Small intestine (tissue), 16 donors: ENCODE data around the gene GLOD4. TPM values are rescaled to one million over a fixed set of nuclear protein-coding genes. Genes with fewer than 3 reads are reported as not detected.
"Not testable (repeated sequence)": the region's sequence is repeated elsewhere in the genome, so short reads cannot be mapped to it uniquely, and the experiment has no call there.

Experiments
- DNase-seq, 2 donors: peaks; one replicate each; pipeline versions ENCODE4 v3.0.0 to v3.0.0-alpha.2; 2013
- FAIRE-seq: peaks from 2 replicates; lab custom pipeline; 2012; peaks lifted over from hg19 to GRCh38; lab: Jason Lieb, UNC
- H3K27ac ChIP-seq, 3 donors: one replicate each; pipeline ENCODE4 v1.5.1; 2013; ENCODE audit warnings: low read length in 2 of 3, mild to moderate bottlenecking in 2 of 3, control low read depth in 1 of 3, inconsistent platforms in 1 of 3, low read depth in 1 of 3, moderate library complexity in 1 of 3
- H3K27me3 ChIP-seq, 3 donors: one replicate each; pipeline ENCODE4 v1.6.1; 2013; ENCODE audit warnings: low read length in 3 of 3, inconsistent platforms in 1 of 3; ENCODE audit not compliant: control insufficient read depth in 3 of 3, insufficient read depth in 3 of 3
- H3K36me3 ChIP-seq, 3 donors: one replicate each; pipeline ENCODE4 v1.6.1; 2013; ENCODE audit warnings: low read length in 3 of 3, inconsistent platforms in 1 of 3, low read depth in 1 of 3, mild to moderate bottlenecking in 1 of 3, moderate library complexity in 1 of 3; ENCODE audit not compliant: control insufficient read depth in 3 of 3, insufficient read depth in 2 of 3
- H3K4me1 ChIP-seq, 3 donors: one replicate each; pipeline ENCODE4 v1.6.1; 2013; ENCODE audit warnings: low read length in 2 of 3, inconsistent platforms in 1 of 3, low read depth in 1 of 3, mild to moderate bottlenecking in 1 of 3, moderate library complexity in 1 of 3; ENCODE audit not compliant: control insufficient read depth in 3 of 3, insufficient read depth in 2 of 3
- H3K4me3 ChIP-seq, 3 donors: one replicate each; pipeline ENCODE4 v1.5.1; 2013; ENCODE audit warnings: low read length in 3 of 3, control low read depth in 1 of 3, inconsistent platforms in 1 of 3, low read depth in 1 of 3, mild to moderate bottlenecking in 1 of 3, moderate library complexity in 1 of 3
- H3K9me3 ChIP-seq, 2 donors: one replicate each; pipeline ENCODE4 v1.6.1; 2013; ENCODE audit warnings: low read depth in 1 of 2, low read length in 1 of 2; ENCODE audit not compliant: control insufficient read depth in 2 of 2, insufficient read depth in 1 of 2
- WGBS, 3 donors: extraction: QIAGEN DNeasy Blood & Tissue Kit; methylation state at CpG; one replicate each; pipeline ENCODE4 v1.1.7; 2013; 5-methylcytosine and 5-hydroxymethylcytosine counted together
- long read RNA-seq, 10 donors: transcript quantifications; one replicate each; lab custom pipeline, GENCODE V29; 2026
- polyA plus RNA-seq, 4 donors: library from polyadenylated mRNA; stranded (reverse) in 3 of 4; unstranded in 1 of 4; fragments of 200-250 nt in 3 of 4; fragments of 120-200 nt in 1 of 4; gene quantifications; one replicate each; pipeline versions ENCODE4 v1.2.1 to v1.2.3, GENCODE V29; 2013
- donor health status: healthy with polysubstance abuse.
- donor health status: control.
- donor health status: control.
- donor health status: Bipolar disorder and iron deficiency.
- donor health status: healthy.

Gene GLOD4
- 100 to 1,000 TPM in 1 of 4 donors, 10 to 100 TPM in 3; 65.4 to 138 (median 84.9) TPM for polyA plus RNA-seq
- long read RNA-seq, donor 1, result 0 reads
- long read RNA-seq, donor 2, transcript GLOD4-202 (9 exons, 2,059 nt), result major isoform, 25 of 25 reads
- long read RNA-seq, donor 2, partial matches to known transcripts, result 0 of 25 reads
- long read RNA-seq, donor 2, other reads (novel, unspliced or antisense), result 0 of 25 reads
- long read RNA-seq, donor 3, transcript GLOD4-202 (9 exons, 2,059 nt), result major isoform, 17 of 83 reads
- long read RNA-seq, donor 3, partial matches to known transcripts, result 60 of 83 reads
- long read RNA-seq, donor 3, other reads (novel, unspliced or antisense), result 5 of 83 reads
- long read RNA-seq, donor 4, partial matches to known transcripts, result 0 of 1 reads
- long read RNA-seq, donor 4, other reads (novel, unspliced or antisense), result 0 of 1 reads
- long read RNA-seq, donor 5, transcript GLOD4-202 (9 exons, 2,059 nt), result major isoform, 12 of 26 reads
- long read RNA-seq, donor 5, partial matches to known transcripts, result 12 of 26 reads
- long read RNA-seq, donor 5, other reads (novel, unspliced or antisense), result 0 of 26 reads
- long read RNA-seq, donor 6, transcript GLOD4-202 (9 exons, 2,059 nt), result major isoform, 34 of 68 reads
- long read RNA-seq, donor 6, partial matches to known transcripts, result 22 of 68 reads
- long read RNA-seq, donor 6, other reads (novel, unspliced or antisense), result 10 of 68 reads
- long read RNA-seq, donor 7, transcript GLOD4-202 (9 exons, 2,059 nt), result major isoform, 34 of 82 reads
- long read RNA-seq, donor 7, partial matches to known transcripts, result 47 of 82 reads
- long read RNA-seq, donor 7, other reads (novel, unspliced or antisense), result 0 of 82 reads
- long read RNA-seq, donor 8, partial matches to known transcripts, result 0 of 3 reads
- long read RNA-seq, donor 8, other reads (novel, unspliced or antisense), result 0 of 3 reads
- long read RNA-seq, donor 9, transcript GLOD4-202 (9 exons, 2,059 nt), result major isoform, 5 of 6 reads
- long read RNA-seq, donor 9, partial matches to known transcripts, result 0 of 6 reads
- long read RNA-seq, donor 9, other reads (novel, unspliced or antisense), result 0 of 6 reads
- long read RNA-seq, donor 10, transcript GLOD4-202 (9 exons, 2,059 nt), result major isoform, 31 of 41 reads
- long read RNA-seq, donor 10, partial matches to known transcripts, result 8 of 41 reads
- long read RNA-seq, donor 10, other reads (novel, unspliced or antisense), result 0 of 41 reads

- peak within 1 kb of the TSS; percentile 78 to 90 (median 87) for H3K4me3 ChIP-seq
- H3K27ac ChIP-seq, result peak within 1 kb of the TSS; percentile 82 to 95 (median 85)
- peaks cover 4 to 9% (median 5%) of the 10 kb centered on the region in 3 donors for H3K4me1 ChIP-seq
- no peaks in the 10 kb centered on the region for H3K9me3 ChIP-seq
- no peaks in the 10 kb centered on the region for H3K27me3 ChIP-seq
- FAIRE-seq, result no peak
- peak; percentile 89 to 98 for DNase-seq
- WGBS, 3 donors, result 0% methylated on average over 86 to 87 of the region's 87 CpGs
- H3K36me3 ChIP-seq, result peaks cover 3 to 30% (median 12%) of the 10 kb centered on the region in 3 donors
These were observed at the start of gene GLOD4, which contains the start of gene MRM3 for GRCh38 chr17:781805-782731. Gene GLOD4, minus strand, starts transcription at chr17:782280. Its CDS starts 25 bp downstream, at chr17:782255. Gene MRM3, plus strand, starts transcription at chr17:782353. Its CDS starts 26 bp downstream, at chr17:782379.

- DNase-seq, result no peak
- Histone ChIP-seq H3K9me3 (peaks cover 0 to 11% of the 10 kb centered on the region in 2 donors), H3K36me3 (no peaks in the 10 kb centered on the region), H3K27ac (no peak overlapping the region), H3K27me3 (no peaks in the 10 kb centered on the region), H3K4me1 (no peaks in the 10 kb centered on the region), H3K4me3 (no peak overlapping the region)
- no peak for FAIRE-seq
- 80 to 84% (median 84%) methylated on average over 7 of the region's 7 CpGs for WGBS, 3 donors
These were observed 48.9 kb upstream of the GLOD4 start for GRCh38 chr17:830950-831349.

DNA sequence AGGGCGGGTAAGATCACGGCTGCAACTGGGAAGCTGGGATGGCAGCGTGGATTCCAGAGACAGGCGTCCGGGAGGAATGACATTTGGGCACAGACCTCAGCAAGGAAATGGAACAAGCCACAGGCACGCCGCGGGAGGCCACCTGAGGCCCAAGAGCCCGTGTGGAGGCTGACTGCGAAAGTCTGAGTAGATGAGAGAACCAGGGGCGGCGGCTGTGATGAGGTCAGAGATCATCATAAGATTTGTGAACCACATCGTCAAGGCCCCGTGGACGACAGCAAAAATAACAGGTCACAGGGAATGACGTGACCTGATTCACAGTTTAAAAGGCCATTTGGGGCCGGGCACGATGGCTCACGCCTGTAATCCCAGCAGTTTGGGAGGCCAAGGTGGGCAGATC, 48.3 kb upstream of the GLOD4 start:
- Histone ChIP-seq H3K4me3 (no peak overlapping the region), H3K4me1 (no peaks in the 10 kb centered on the region), H3K36me3 (peaks cover 0 to 4% (median 0%) of the 10 kb centered on the region in 3 donors), H3K27me3 (no peaks in the 10 kb centered on the region), H3K27ac (peak overlapping the region in 1 of 3 donors; percentile 61), H3K9me3 (peaks cover 0 to 11% of the 10 kb centered on the region in 2 donors)
- FAIRE-seq (no peak), DNase-seq (no peak)
- 73 to 81% (median 76%) methylated on average over 19 of the region's 19 CpGs for WGBS, 3 donors

- not testable (repeated sequence) for H3K36me3 ChIP-seq, H3K4me1 ChIP-seq, H3K4me3 ChIP-seq, DNase-seq, FAIRE-seq, H3K27me3 ChIP-seq
- Histone ChIP-seq H3K9me3 (peaks cover 0 to 11% of the 10 kb centered on the region in 2 donors), H3K27ac (peak overlapping the region in 1 of 3 donors; percentile 61)
- 52 to 59% (median 58%) methylated on average over 3 of the region's 3 CpGs for WGBS, 3 donors
These were observed 47.5 kb upstream of the GLOD4 start for GRCh38 chr17:829614-830013.

GRCh38 chr17:828761-829160, 46.7 kb upstream of the GLOD4 start:
- WGBS, 3 donors, result 77 to 82% (median 79%) methylated on average over 5 of the region's 5 CpGs
- DNase-seq, result no peak

DNA sequence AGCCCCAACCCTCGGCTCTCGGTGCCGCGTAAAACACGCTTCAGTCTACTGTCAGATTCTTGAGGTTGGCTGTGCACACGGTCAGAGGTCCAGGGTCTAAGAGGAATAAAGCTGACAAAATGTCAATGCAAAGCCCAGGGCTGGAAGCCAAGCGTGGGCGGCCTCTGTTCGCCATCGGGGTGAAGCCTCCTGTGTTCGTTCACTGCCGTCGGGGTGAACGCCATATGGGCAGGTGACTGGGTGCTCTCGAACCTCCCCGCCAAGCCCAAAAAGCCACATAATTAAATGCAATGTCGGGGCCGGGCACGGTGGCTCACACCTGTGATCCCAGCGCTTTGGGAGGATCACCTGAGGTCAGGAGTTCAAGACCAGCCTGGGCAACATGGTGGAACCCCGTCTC, 44.7 kb upstream of the GLOD4 start:
- peaks cover 0 to 20% (median 0%) of the 10 kb centered on the region in 3 donors for H3K36me3 ChIP-seq
- DNase-seq (no peak), FAIRE-seq (no peak)
- H3K9me3 ChIP-seq, result peaks cover 0 to 3% of the 10 kb centered on the region in 2 donors
- 88 to 89% (median 89%) methylated on average over 21 of the region's 21 CpGs for WGBS, 3 donors
- H3K27ac ChIP-seq, result no peak overlapping the region
- H3K4me1 ChIP-seq, result no peaks in the 10 kb centered on the region
- no peak overlapping the region for H3K4me3 ChIP-seq
- no peaks in the 10 kb centered on the region for H3K27me3 ChIP-seq

More at GRCh38 chr17:828761-829160, 46.7 kb upstream of the GLOD4 start:
- peaks cover 0 to 11% of the 10 kb centered on the region in 2 donors for H3K9me3 ChIP-seq
- H3K27me3 ChIP-seq, result no peaks in the 10 kb centered on the region
- H3K4me1 ChIP-seq, result no peaks in the 10 kb centered on the region
- H3K4me3 ChIP-seq, result no peak overlapping the region
- peaks cover 0 to 14% (median 0%) of the 10 kb centered on the region in 3 donors for H3K36me3 ChIP-seq
- no peak overlapping the region for H3K27ac ChIP-seq
- no peak for FAIRE-seq

DNA sequence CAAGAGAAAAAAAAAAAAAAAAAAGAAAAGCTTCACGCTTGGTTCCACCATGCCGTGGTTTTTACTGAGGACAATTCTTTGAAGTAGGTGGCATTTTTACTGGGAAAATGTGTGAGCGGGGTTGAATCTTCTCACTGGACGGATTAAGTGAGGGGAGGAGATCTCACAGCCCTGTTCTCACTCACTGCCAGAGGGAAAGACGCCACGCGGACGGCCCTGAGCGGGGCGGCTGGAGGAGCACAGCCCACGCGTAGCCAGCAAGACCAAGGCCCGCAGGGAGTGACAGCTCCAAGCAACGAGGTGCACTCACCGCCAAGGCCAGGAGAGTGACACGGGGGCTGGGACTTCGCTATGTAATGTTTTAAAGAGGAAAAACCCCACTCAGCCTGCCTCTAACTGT, 43.1 kb upstream of the GLOD4 start:
- H3K36me3 ChIP-seq, result peaks cover 0 to 20% (median 0%) of the 10 kb centered on the region in 3 donors
- no peaks in the 10 kb centered on the region for H3K27me3 ChIP-seq
- no peak for FAIRE-seq
- DNase-seq, result no peak
- H3K27ac ChIP-seq, result no peak overlapping the region
- no peaks in the 10 kb centered on the region for H3K9me3 ChIP-seq
- H3K4me1 ChIP-seq, result no peaks in the 10 kb centered on the region
- 84 to 87% (median 85%) methylated on average over 17 of the region's 17 CpGs for WGBS, 3 donors
- H3K4me3 ChIP-seq, result no peak overlapping the region
